H1 (cell line): ENCODE results near the gene VAV2. TPM values are rescaled to one million over a fixed set of nuclear protein-coding genes. Genes with fewer than 3 reads are reported as not detected.

Source experiments
- CTCF ChIA-PET: fragments of 300-600 bp; sonication (Branson Sonifier 250); formaldehyde crosslinking; loops from one replicate; lab custom pipeline; 2021; ENCODE audit not compliant: partially characterized antibody; lab: Charles Lee
- POLR2A ChIA-PET: fragments of 300-600 bp; sonication (Branson Sonifier 250); formaldehyde crosslinking; loops from one replicate; lab custom pipeline; 2021; ENCODE audit warnings: inconsistent platforms; ENCODE audit not compliant: partially characterized antibody; lab: Charles Lee
- DNase-seq, 2 experiments: peaks; one replicate each; pipeline versions ENCODE4 v3.0.0 to v3.0.0-alpha.2; 2010 to 2022; ENCODE audit warnings: low spot score in 2 of 2, low read depth in 1 of 2, mixed read lengths in 1 of 2
- FAIRE-seq: peaks from 2 replicates; lab custom pipeline; 2011; peaks lifted over from hg19 to GRCh38; lab: Jason Lieb, UNC
- H2AFZ ChIP-seq: 2 replicates; pipeline ENCODE4 v1.8.1; 2012; ENCODE audit warnings: low read length, inconsistent platforms
- H2AK5ac ChIP-seq: 2 replicates; pipeline ENCODE4 v1.6.1; 2013; ENCODE audit warnings: low read depth, low read length
- H2BK120ac ChIP-seq: replicated peaks from 2 replicates; pipeline ENCODE3; 2013; ENCODE audit warnings: low read depth, low read length, inconsistent platforms
- H2BK12ac ChIP-seq: 2 replicates; pipeline ENCODE4 v1.6.1; 2013; ENCODE audit warnings: low read depth, low read length
- H2BK15ac ChIP-seq: 2 replicates; pipeline ENCODE4 v1.6.1; 2013; ENCODE audit warnings: low read length
- H2BK20ac ChIP-seq: 2 replicates; pipeline ENCODE4 v1.6.1; 2013; ENCODE audit warnings: low read length
- H2BK5ac ChIP-seq: 2 replicates; pipeline ENCODE4 v1.6.1; 2013; ENCODE audit warnings: low read depth, low read length
- H3K14ac ChIP-seq: 2 replicates; pipeline ENCODE4 v1.6.1; 2013; ENCODE audit warnings: inconsistent platforms; ENCODE audit not compliant: insufficient read length
- H3K18ac ChIP-seq: 2 replicates; pipeline ENCODE4 v1.6.1; 2013; ENCODE audit warnings: low read length; ENCODE audit errors: extremely low read depth
- H3K23ac ChIP-seq: 2 replicates; pipeline ENCODE4 v1.6.1; 2013; ENCODE audit warnings: inconsistent platforms; ENCODE audit not compliant: insufficient read length
- H3K23me2 ChIP-seq: 2 replicates; pipeline ENCODE4 v1.6.1; 2013; ENCODE audit warnings: low read depth, low read length
- H3K27ac ChIP-seq: 2 replicates; pipeline ENCODE4 v1.6.1; 2011; ENCODE audit warnings: low read depth, low read length, inconsistent platforms
- H3K27me3 ChIP-seq, 4 experiments: replicated peaks in 1 of 4; 1 replicate in 1 of 4; 2 replicates in 3 of 4; pipeline versions ENCODE4 v1.6.1 to v1.8.1; 2011 to 2013; ENCODE audit warnings: low read length in 3 of 4, mild to moderate bottlenecking in 3 of 4, inconsistent platforms in 2 of 4, mixed read lengths in 2 of 4, moderate library complexity in 1 of 4; ENCODE audit not compliant: control insufficient read depth in 3 of 4, insufficient read depth in 3 of 4; ENCODE audit errors: extremely low read depth in 1 of 4
- H3K36me3 ChIP-seq, 4 experiments: 2 replicates each; pipeline versions ENCODE4 v1.6.1 to v1.8.1; 2011 to 2013; ENCODE audit warnings: mild to moderate bottlenecking in 4 of 4, low read length in 3 of 4, moderate library complexity in 2 of 4, control low read depth in 1 of 4, inconsistent platforms in 1 of 4; ENCODE audit not compliant: insufficient read depth in 4 of 4, control insufficient read depth in 2 of 4
- H3K4ac ChIP-seq: replicated peaks from 2 replicates; pipeline ENCODE3; 2013; ENCODE audit warnings: low read length, low read depth, mixed read lengths, inconsistent platforms; ENCODE audit not compliant: insufficient read length
- H3K4me1 ChIP-seq, 4 experiments: replicated peaks in 1 of 4; 1 replicate in 1 of 4; 2 replicates in 3 of 4; pipeline versions ENCODE4 v1.6.1 to v1.8.1; 2011 to 2013; ENCODE audit warnings: low read length in 3 of 4, inconsistent platforms in 2 of 4, mixed read lengths in 1 of 4; ENCODE audit not compliant: insufficient read depth in 4 of 4, control insufficient read depth in 3 of 4
- H3K4me2 ChIP-seq, 2 experiments: 2 replicates each; pipeline versions ENCODE4 v1.6.1 to v1.8.1; 2011 to 2013; ENCODE audit warnings: low read depth in 2 of 2, low read length in 2 of 2, control low read depth in 1 of 2, inconsistent platforms in 1 of 2, mild to moderate bottlenecking in 1 of 2; ENCODE audit not compliant: insufficient read depth in 1 of 2
- H3K4me3 ChIP-seq, 4 experiments: fragments of 200-600, 300-600 bp in 1 of 4; sonication (generic), shearing (Covaris generic), sonication (Bioruptor Twin) in 1 of 4; 2 replicates each; pipeline versions ENCODE4 v1.5.1 to v1.8.1; 2011 to 2016; ENCODE audit warnings: low read length in 4 of 4, low read depth in 3 of 4, control low read depth in 2 of 4, inconsistent platforms in 2 of 4, mild to moderate bottlenecking in 2 of 4, mixed read lengths in 1 of 4, moderate library complexity in 1 of 4; ENCODE audit not compliant: insufficient read depth in 2 of 4; ENCODE audit errors: extremely low read depth in 1 of 4
- H3K56ac ChIP-seq: replicated peaks from 2 replicates; pipeline ENCODE3; 2013; ENCODE audit warnings: low read depth, mild to moderate bottlenecking, mixed read lengths, low read length, inconsistent platforms; ENCODE audit not compliant: insufficient read length
- H3K79me1 ChIP-seq: 2 replicates; pipeline ENCODE4 v1.6.1; 2013; ENCODE audit warnings: low read depth, low read length, control low read depth
- H3K79me2 ChIP-seq, 2 experiments: 2 replicates each; pipeline versions ENCODE4 v1.6.1 to v1.8.1; 2012 to 2013; ENCODE audit warnings: low read length in 2 of 2, mild to moderate bottlenecking in 2 of 2, inconsistent platforms in 1 of 2; ENCODE audit not compliant: insufficient read depth in 2 of 2, control insufficient read depth in 1 of 2
- H3K9ac ChIP-seq, 4 experiments: replicated peaks in 1 of 4; 1 replicate in 1 of 4; 2 replicates in 3 of 4; pipeline versions ENCODE4 v1.6.1 to v1.8.1; 2011 to 2013; ENCODE audit warnings: low read depth in 3 of 4, low read length in 3 of 4, control low read depth in 2 of 4, mild to moderate bottlenecking in 2 of 4, moderate library complexity in 2 of 4, inconsistent platforms in 1 of 4; ENCODE audit errors: extremely low read depth in 1 of 4
- H3K9me3 ChIP-seq, 2 experiments: 2 replicates each; pipeline versions ENCODE4 v1.6.1 to v1.8.1; 2012 to 2013; ENCODE audit warnings: mild to moderate bottlenecking in 2 of 2, moderate library complexity in 2 of 2, control low read depth in 1 of 2, inconsistent platforms in 1 of 2, low read depth in 1 of 2, low read length in 1 of 2, mixed read lengths in 1 of 2; ENCODE audit not compliant: insufficient read depth in 2 of 2
- H4K20me1 ChIP-seq, 2 experiments: replicated peaks in 1 of 2; 2 replicates each; pipeline versions ENCODE3 to v1.8.1; 2011 to 2013; ENCODE audit warnings: inconsistent platforms in 2 of 2, low read length in 2 of 2, mild to moderate bottlenecking in 1 of 2; ENCODE audit not compliant: insufficient read depth in 2 of 2, control insufficient read depth in 1 of 2
- H4K5ac ChIP-seq: 2 replicates; pipeline ENCODE4 v1.6.1; 2013; ENCODE audit warnings: low read length, low read depth, mixed read lengths, inconsistent platforms; ENCODE audit not compliant: insufficient read length
- H4K8ac ChIP-seq: 2 replicates; pipeline ENCODE4 v1.8.0; 2013; ENCODE audit warnings: mild to moderate bottlenecking, moderate library complexity, low read length, inconsistent platforms; ENCODE audit not compliant: insufficient read depth; ENCODE audit errors: extremely low read depth
- H4K91ac ChIP-seq: replicated peaks from 2 replicates; pipeline ENCODE3; 2013; ENCODE audit warnings: low read length, mixed read lengths, inconsistent platforms; ENCODE audit not compliant: insufficient read length
- CEBPB ChIP-seq: IDR thresholded peaks from 2 replicates; pipeline ENCODE4 v1.6.1; 2012; ENCODE audit warnings: low read depth, low read length
- CHD1 ChIP-seq: IDR thresholded peaks from 2 replicates; pipeline ENCODE4 v1.6.1; 2012; ENCODE audit warnings: low read depth, low read length, improper control_type of control experiment
- FOSL1 ChIP-seq: IDR thresholded peaks from 2 replicates; pipeline ENCODE4 v1.6.1; 2011; ENCODE audit warnings: mild to moderate bottlenecking, low read depth, low read length, moderate library complexity; ENCODE audit not compliant: insufficient read depth
- JUND ChIP-seq: IDR thresholded peaks from 2 replicates; pipeline ENCODE4 v1.6.1; 2011; ENCODE audit warnings: mild to moderate bottlenecking, improper control_type of control experiment, low read length
- RFX5 ChIP-seq: IDR thresholded peaks from 2 replicates; pipeline ENCODE4 v1.6.1; 2011; ENCODE audit warnings: low read depth, low read length, improper control_type of control experiment, borderline replicate concordance
- RXRA ChIP-seq: IDR thresholded peaks from 2 replicates; pipeline ENCODE4 v1.6.1; 2011; ENCODE audit warnings: low read depth, mild to moderate bottlenecking, low read length, moderate library complexity; ENCODE audit not compliant: insufficient read depth
- SAP30 ChIP-seq: fragments of 300-600 bp; sonication (generic); IDR thresholded peaks from 2 replicates; pipeline ENCODE4 v1.7.1; 2012; ENCODE audit warnings: low read length, moderate library complexity, mild to moderate bottlenecking, inconsistent platforms; ENCODE audit not compliant: insufficient read depth, insufficient replicate concordance
- SIN3A ChIP-seq, 2 experiments: IDR thresholded peaks in 1 of 2; conservative IDR thresholded peaks in 1 of 2; 2 replicates each; pipeline ENCODE4 v1.6.1; 2011 to 2012; ENCODE audit warnings: low read length in 2 of 2, improper control_type of control experiment in 1 of 2, low read depth in 1 of 2, mild to moderate bottlenecking in 1 of 2
- SIX5 ChIP-seq: IDR thresholded peaks from 2 replicates; pipeline ENCODE4 v1.6.1; 2011; ENCODE audit warnings: mild to moderate bottlenecking, low read depth, low read length
- SRF ChIP-seq: IDR thresholded peaks from 2 replicates; pipeline ENCODE4 v1.6.1; 2011; ENCODE audit warnings: mild to moderate bottlenecking, low read depth, low read length, moderate library complexity
- WGBS, 2 experiments: shearing (Covaris generic) in 1 of 2; methylation state at CpG; one replicate each; pipeline versions ENCODE4 v1.1.6 to v1.1.7; 2013 to 2015; ENCODE audit warnings: low lambda C conversion rate in 2 of 2, mixed read lengths in 2 of 2, inconsistent platforms in 1 of 2, low coverage in 1 of 2, missing lambda C conversion rate in 1 of 2; ENCODE audit not compliant: insufficient replicate concordance in 2 of 2, insufficient coverage in 1 of 2, insufficient read length in 1 of 2; ENCODE audit errors: extremely low coverage in 1 of 2, missing lambda C conversion rate in 1 of 2; 5-methylcytosine and 5-hydroxymethylcytosine counted together
- polyA plus RNA-seq, 7 experiments: library from polyadenylated mRNA; depleted of rRNA in 3 of 7; stranded (reverse) in 5 of 7; unstranded in 2 of 7; fragments of >200 nt in 5 of 7; fragments of 200-250 nt in 2 of 7; gene quantifications; 1 replicate in 5 of 7; 2 replicates in 1 of 7; 4 replicates in 1 of 7; pipeline versions ENCODE4 v1.2.1 to v1.2.3, GENCODE V29; 2011 to 2013; ENCODE audit warnings: missing spikeins in 2 of 7, mixed read lengths in 2 of 7
- total RNA-seq: library from RNA; stranded (reverse); fragmentation: NEBNext Ultra II Directional; extraction: Animal tissue kit (Norgen Biotek cat#: 25700); gene quantifications from 2 replicates; pipeline ENCODE4 v1.2.1, GENCODE V29; 2021
- TF ChIP-seq, protein P1 (sequence below): IDR thresholded peaks from 2 replicates; pipeline ENCODE4 v1.6.1; 2011; ENCODE audit warnings: low read length, improper control_type of control experiment
- TF ChIP-seq, protein P2 (sequence below): IDR thresholded peaks from 2 replicates; pipeline ENCODE4 v1.6.1; 2012; ENCODE audit warnings: inconsistent platforms

The VAV2 gene
- total and polyA plus RNA-seq, 2 of the 8 experiments (the other 6 are each of a cell fraction or from before 2014, with no cell fraction given): 13.6 to 37.6 TPM

DNA sequence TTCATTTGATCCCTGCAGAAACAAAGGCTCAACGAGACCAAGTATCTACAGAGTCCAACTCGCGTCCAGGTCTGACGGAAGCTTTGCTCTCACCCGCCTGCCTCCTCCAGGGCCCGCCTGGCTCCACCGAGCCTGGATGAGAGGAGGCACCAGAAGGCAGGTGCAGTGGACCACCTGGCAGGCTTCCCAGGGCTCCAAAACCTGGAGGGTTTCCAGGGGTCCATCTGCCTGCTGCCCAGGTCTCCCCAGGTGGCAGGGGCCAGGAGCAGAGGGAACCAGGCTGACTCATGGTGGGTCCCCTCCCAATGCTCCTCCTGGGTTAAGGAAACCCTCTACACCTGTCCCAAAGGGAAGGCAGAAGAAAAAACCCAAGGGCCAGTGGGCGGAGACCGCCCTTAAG lies 59.5 kb downstream of the VAV2 start:
- Histone ChIP-seq H4K5ac (no peak overlapping the region), H3K4me2 (no peak overlapping the region), H3K79me2 (peaks cover 0 to 16% of the 10 kb centered on the region in 2 experiments; a peak in 3 of 4 replicates), H3K56ac (no peak overlapping the region), H3K36me3 (peaks cover 0 to 8% (median 1%) of the 10 kb centered on the region in 4 experiments; a peak in 3 of 8 replicates), H2BK120ac (no peak overlapping the region), H2BK12ac (no peak overlapping the region), H3K27me3 (no peaks in the 10 kb centered on the region), H3K79me1 (peaks cover 15% of the 10 kb centered on the region), H2BK5ac (no peak overlapping the region), H3K4ac (no peak overlapping the region), H3K23me2 (peaks cover 14% of the 10 kb centered on the region; the same call in 1 of the 2 replicates), H3K27ac (no peak overlapping the region; the same call in 1 of the 2 replicates), H2BK15ac (no peak overlapping the region), H3K4me3 (no peak overlapping the region), H2AFZ (no peak overlapping the region), H4K8ac (no peak overlapping the region), H3K18ac (no peak overlapping the region), H4K20me1 (peaks cover 5 to 13% of the 10 kb centered on the region in 2 experiments), H3K14ac (no peak overlapping the region), H4K91ac (no peak overlapping the region), H2AK5ac (no peak overlapping the region), H3K4me1 (peaks cover 0 to 11% (median 6%) of the 10 kb centered on the region in 4 experiments; a peak in 4 of 7 replicates), H3K9me3 (no peaks in the 10 kb centered on the region), H3K23ac (no peak overlapping the region), H2BK20ac (no peak overlapping the region), H3K9ac (no peak overlapping the region)
- DNase-seq (no peak), FAIRE-seq (no peak)
- 78% methylated on average over 8 of the region's 9 CpGs; no CpG with 5 or more reads in 1 of the 2 experiments for WGBS, 2 experiments
- ChIA-PET POLR2A (interaction anchor here (1.3 kb wide), 1 partner anchor 22 kb away, joined by 3 read pairs; no protein-coding TSS in a partner anchor), CTCF (interaction anchor here (1.4 kb wide), 2 partner anchors 10 to 63 kb away, joined by 3 to 6 read pairs; no protein-coding TSS in a partner anchor)
- TF ChIP-seq CEBPB: no peak
- no peak for TF ChIP-seq JUND
- TF ChIP-seq RXRA: no peak
- TF ChIP-seq SAP30: no peak
- no peak for TF ChIP-seq SIX5
- no peak for TF ChIP-seq SRF
- TF ChIP-seq FOSL1: no peak
- TF ChIP-seq SIN3A (conservative IDR thresholded peaks at IDR 0.05 in 1 of 2, IDR thresholded peaks at IDR 0.05 in 1 of 2; ENCODE audit: low read depth in 1 of 2, low read length in 2 of 2): no peak
- no peak for TF ChIP-seq RFX5
- TF ChIP-seq, protein P1, sequence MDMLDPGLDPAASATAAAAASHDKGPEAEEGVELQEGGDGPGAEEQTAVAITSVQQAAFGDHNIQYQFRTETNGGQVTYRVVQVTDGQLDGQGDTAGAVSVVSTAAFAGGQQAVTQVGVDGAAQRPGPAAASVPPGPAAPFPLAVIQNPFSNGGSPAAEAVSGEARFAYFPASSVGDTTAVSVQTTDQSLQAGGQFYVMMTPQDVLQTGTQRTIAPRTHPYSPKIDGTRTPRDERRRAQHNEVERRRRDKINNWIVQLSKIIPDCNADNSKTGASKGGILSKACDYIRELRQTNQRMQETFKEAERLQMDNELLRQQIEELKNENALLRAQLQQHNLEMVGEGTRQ: no peak
- no peak for TF ChIP-seq CHD1
- TF ChIP-seq, protein P2, sequence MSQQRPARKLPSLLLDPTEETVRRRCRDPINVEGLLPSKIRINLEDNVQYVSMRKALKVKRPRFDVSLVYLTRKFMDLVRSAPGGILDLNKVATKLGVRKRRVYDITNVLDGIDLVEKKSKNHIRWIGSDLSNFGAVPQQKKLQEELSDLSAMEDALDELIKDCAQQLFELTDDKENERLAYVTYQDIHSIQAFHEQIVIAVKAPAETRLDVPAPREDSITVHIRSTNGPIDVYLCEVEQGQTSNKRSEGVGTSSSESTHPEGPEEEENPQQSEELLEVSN: no peak
